HFF-Myc (cell line): Measurements from ENCODE around the gene CASP2.

Experiments
- DNase-seq: peaks from one replicate; pipeline ENCODE4 v3.0.0-alpha.2; 2011; ENCODE audit warnings: low read depth; ENCODE audit errors: extremely low read depth
- H3K4me3 ChIP-seq: replicated peaks from 2 replicates; pipeline ENCODE4 v1.5.1; 2011; ENCODE audit warnings: low read depth, mild to moderate bottlenecking, control low read depth, low read length
- CTCF ChIP-seq: IDR thresholded peaks from 2 replicates; pipeline ENCODE4 v1.5.1; 2012; ENCODE audit warnings: mild to moderate bottlenecking, low read depth, low read length, control low read depth; ENCODE audit errors: missing control alignments

The CASP2 gene

DNA sequence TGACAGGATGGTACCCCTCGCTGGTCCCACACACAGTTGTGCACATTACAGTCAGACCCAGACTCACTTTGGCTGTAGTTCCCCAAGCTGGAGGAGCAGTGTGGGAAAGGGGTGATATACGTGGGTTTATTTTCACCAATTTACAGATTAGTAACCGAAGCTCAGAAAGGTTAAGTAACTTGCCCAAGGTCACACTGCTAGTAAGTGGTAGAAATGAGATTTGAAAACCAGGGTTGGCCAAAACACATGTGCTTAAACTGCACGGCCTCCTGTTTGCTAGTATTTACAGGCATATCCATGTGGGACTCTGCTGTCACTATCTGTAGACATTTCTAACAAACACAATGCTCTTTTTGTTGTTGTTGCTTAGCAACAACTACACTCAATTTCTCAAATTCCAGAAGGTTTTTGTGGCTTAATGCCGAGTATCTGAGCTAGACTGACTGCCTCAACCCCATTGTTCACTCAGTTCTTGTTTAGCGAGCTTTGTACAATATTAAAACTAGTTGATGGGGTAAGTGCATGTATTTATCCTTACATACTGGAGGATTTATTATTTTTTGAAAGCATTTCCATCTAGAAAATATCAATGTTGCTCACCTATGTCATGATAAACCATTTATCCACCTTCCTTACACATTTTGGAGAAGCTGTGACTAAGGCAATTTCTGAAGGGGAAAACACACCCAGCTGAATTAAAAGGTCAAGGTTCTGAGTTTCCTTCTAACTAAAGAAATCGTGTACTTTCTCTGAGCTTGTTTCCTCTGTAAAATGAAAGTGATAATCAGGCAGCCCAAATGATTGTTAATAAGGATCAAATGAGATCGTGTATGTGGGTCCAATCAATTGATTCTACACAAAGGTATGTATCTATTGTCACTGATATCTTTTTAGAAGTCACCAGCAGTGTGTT is 8.7 kb upstream of the CASP2 start:
- no peak for TF ChIP-seq CTCF
- H3K4me3 ChIP-seq = no peak overlapping the region
- no peak for DNase-seq

GRCh38 chr7:143280160-143280559 is 8.0 kb upstream of the CASP2 start:
- TF ChIP-seq CTCF = no peak
- no peak for DNase-seq
- no peak overlapping the region for H3K4me3 ChIP-seq

DNA sequence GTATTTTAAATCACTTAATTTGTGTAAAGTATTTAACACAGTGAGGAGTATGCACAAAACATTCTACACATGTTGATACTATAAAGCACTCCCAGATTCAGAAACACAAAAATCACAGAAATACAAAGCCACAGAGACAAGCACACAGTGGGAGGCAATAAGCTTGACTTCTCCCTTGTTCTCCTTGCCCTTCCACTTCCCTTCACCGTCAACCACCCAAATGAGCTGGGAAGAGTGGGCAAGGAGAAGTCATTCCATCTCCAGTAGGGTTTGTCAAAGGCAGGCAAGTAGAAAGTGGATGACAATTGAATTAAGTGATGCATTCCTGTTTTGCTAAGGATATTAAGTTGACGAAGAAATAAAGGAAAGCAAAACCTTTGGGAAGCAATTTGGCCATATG is 7.6 kb upstream of the CASP2 start:
- no peak overlapping the region for H3K4me3 ChIP-seq
- no peak for DNase-seq
- no peak for TF ChIP-seq CTCF

- no peak for DNase-seq
- no peak for TF ChIP-seq CTCF
- no peak overlapping the region for H3K4me3 ChIP-seq
Observed at GRCh38 chr7:143281529-143281928, 6.6 kb upstream of the CASP2 start.

- TF ChIP-seq CTCF = no peak
- no peak for DNase-seq
- no peak overlapping the region for H3K4me3 ChIP-seq
Observed at GRCh38 chr7:143282124-143282523, 6.0 kb upstream of the CASP2 start.

GRCh38 chr7:143283381-143283780 is 4.8 kb upstream of the CASP2 start:
- no peak for DNase-seq
- no peak for TF ChIP-seq CTCF
- H3K4me3 ChIP-seq = no peak overlapping the region
